Measurements from ENCODE around the gene LGALS8. TPM values are rescaled to one million over a fixed set of nuclear protein-coding genes. Genes with fewer than 3 reads are reported as not detected.
A peak's percentile ranks its signal among the peaks of the same experiment; 100 is the strongest.

The LGALS8 gene
- total RNA-seq, 2 donors from 2014 or later = 67.8 to 126 TPM

DNA sequence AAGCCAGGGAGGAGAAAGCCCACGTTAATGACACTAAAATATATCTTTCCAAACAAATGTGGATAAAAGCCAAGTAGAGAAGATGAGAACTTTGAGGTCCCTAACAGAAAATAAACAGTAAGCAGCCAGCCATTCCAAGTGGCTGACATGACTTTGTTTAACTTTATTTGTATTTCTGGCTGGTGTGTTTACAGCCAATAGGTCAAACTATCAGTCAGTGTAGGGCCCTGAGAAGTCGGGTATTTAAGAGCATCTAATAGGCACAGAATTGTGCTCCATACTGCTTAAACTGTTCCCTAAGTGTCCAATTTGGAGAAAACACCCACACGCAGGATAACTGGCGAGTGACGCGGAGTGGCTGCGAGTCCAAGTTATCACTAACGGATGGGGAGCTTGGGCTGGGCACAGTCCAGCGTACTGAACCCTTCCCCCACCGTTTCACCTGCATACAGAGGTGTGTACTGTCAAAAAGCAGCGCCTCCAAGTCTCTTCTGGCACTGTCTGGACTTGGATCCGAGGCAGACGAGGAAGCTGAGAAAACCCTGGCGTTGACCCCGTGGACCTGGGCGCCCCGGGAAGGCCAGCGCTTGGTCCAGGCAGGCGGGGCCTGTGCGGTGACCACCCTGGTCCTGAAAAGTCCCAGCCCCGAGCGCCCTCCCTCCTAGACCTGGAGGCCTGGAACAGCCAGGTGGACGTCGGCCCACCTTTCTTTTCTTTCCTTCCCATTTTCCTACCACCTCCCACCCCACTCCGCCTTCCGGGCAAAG lies 662 bp upstream of the LGALS8 start:
- peaks cover 7% of the 10 kb centered on the region for H3K36me3 ChIP-seq
- no peaks in the 10 kb centered on the region for H3K9me3 ChIP-seq
- H3K4me1 ChIP-seq (ENCODE audit: control insufficient read depth in 1 of 2, low read depth in 2 of 2) = peaks cover 5 to 14% of the 10 kb centered on the region in 2 donors
- no peak for DNase-seq (ENCODE audit: low spot score)
- peak overlapping the region; percentile 95 for H3K4me3 ChIP-seq
- H3K27me3 ChIP-seq (replicated peaks; ENCODE audit: insufficient read depth) = no peaks in the 10 kb centered on the region
- TF ChIP-seq, protein P1, sequence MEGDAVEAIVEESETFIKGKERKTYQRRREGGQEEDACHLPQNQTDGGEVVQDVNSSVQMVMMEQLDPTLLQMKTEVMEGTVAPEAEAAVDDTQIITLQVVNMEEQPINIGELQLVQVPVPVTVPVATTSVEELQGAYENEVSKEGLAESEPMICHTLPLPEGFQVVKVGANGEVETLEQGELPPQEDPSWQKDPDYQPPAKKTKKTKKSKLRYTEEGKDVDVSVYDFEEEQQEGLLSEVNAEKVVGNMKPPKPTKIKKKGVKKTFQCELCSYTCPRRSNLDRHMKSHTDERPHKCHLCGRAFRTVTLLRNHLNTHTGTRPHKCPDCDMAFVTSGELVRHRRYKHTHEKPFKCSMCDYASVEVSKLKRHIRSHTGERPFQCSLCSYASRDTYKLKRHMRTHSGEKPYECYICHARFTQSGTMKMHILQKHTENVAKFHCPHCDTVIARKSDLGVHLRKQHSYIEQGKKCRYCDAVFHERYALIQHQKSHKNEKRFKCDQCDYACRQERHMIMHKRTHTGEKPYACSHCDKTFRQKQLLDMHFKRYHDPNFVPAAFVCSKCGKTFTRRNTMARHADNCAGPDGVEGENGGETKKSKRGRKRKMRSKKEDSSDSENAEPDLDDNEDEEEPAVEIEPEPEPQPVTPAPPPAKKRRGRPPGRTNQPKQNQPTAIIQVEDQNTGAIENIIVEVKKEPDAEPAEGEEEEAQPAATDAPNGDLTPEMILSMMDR (IDR thresholded peaks at IDR 0.05) = no peak
- H3K27ac ChIP-seq = peak overlapping the region; percentile 91 to 96
- peak; percentile 27 for ATAC-seq (ENCODE audit: insufficient number of reproducible peaks, low FRiP score, low read depth)

DNA sequence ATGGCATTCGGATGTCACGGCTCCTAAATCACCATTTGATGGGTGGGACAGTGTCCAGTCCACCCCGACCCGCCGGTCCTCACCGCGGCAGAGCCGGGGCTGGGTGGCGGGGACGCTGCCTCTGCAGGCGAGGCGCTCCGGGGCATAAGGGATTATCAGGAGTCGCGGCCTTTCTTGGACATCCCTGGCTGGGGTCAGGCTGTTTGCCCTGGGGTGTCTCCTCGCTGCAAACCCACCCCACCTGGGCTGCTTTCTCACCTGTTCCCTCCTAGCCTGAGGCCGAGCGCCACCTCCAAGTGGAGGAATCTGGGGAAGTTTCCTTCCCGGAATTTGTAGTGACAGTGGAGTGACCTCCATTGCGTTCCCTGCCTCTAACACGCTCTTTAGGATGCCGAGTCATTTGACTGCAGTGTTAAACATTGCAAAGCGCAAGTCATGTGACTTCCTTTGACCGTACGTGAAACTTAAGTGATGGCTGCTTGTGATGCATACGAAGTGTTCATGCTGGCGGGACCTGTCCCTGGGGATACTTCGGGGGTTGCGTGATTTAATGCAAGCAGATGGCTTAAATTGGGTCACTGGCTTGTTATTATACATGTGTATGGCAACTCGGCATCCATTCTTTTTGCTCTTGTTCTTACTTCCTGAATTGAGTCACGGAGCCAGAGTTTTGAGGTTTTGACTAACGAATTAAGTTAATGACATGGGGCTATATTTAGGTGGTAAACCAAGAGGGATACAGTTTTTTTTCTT lies 536 bp downstream of the LGALS8 start:
- peak overlapping the region; percentile 91 to 96 for H3K27ac ChIP-seq
- peak; percentile 36 for DNase-seq (ENCODE audit: low spot score)
- peak overlapping the region; percentile 95 for H3K4me3 ChIP-seq
- no peaks in the 10 kb centered on the region for H3K9me3 ChIP-seq
- no peaks in the 10 kb centered on the region for H3K27me3 ChIP-seq (replicated peaks; ENCODE audit: insufficient read depth)
- H3K4me1 ChIP-seq (ENCODE audit: control insufficient read depth in 1 of 2, low read depth in 2 of 2) = peaks cover 5 to 14% of the 10 kb centered on the region in 2 donors
- peaks cover 7% of the 10 kb centered on the region for H3K36me3 ChIP-seq
- TF ChIP-seq, protein P1 (IDR thresholded peaks at IDR 0.05) = no peak
- ATAC-seq (ENCODE audit: insufficient number of reproducible peaks, low FRiP score, low read depth) = peak; percentile 81

DNA sequence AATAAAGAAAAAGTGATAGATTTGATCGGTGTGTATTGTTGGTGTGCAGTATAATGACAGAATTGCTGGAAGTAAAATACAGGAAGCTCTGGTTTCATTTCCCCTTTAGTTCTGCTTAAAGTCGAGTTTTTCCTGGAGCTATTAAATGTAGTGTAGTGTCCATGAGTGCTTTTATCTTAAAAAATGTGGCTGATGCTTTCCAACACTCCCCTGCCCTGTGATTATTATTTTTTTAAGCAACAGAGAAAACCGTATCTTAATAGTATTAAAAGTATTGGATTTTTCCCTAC lies 1.1 kb downstream of the LGALS8 start:
- H3K4me1 ChIP-seq (ENCODE audit: control insufficient read depth in 1 of 2, low read depth in 2 of 2) = peaks cover 5 to 14% of the 10 kb centered on the region in 2 donors
- no peak for ATAC-seq (ENCODE audit: insufficient number of reproducible peaks, low FRiP score, low read depth)

DNA sequence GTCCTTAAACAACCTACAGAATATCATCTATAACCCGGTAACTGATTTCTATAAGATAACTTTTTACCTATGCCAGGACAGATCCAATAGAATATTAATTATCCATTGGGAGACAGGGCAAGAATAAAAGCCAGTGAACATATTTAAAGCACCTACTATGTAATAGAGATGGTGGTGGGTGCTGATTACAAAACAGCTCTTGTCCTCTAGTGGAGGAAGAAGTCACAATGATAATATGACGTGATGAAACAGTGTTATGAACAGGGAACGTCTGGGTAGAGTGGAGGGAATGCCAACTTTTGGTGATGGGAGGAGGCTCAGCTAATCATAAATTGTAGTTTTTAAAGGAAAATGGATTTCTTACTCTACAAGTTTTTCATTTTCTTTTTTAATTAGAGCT lies 2.3 kb downstream of the LGALS8 start:
- DNase-seq (ENCODE audit: low spot score) (no peak), ATAC-seq (ENCODE audit: insufficient number of reproducible peaks, low FRiP score, low read depth) (no peak)
- H3K9me3 ChIP-seq = no peaks in the 10 kb centered on the region
- H3K27ac ChIP-seq = no peak overlapping the region
- no peak overlapping the region for H3K4me3 ChIP-seq
- H3K4me1 ChIP-seq (ENCODE audit: control insufficient read depth in 1 of 2, low read depth in 2 of 2) = peaks cover 5 to 14% of the 10 kb centered on the region in 2 donors
- peaks cover 7% of the 10 kb centered on the region for H3K36me3 ChIP-seq
- H3K27me3 ChIP-seq (replicated peaks; ENCODE audit: insufficient read depth) = no peaks in the 10 kb centered on the region
- TF ChIP-seq, protein P1 (IDR thresholded peaks at IDR 0.05) = no peak

More for the DNA sequence above, 1.1 kb downstream of the LGALS8 start:
- Histone ChIP-seq H3K9me3 (no peaks in the 10 kb centered on the region), H3K27me3 (replicated peaks; ENCODE audit: insufficient read depth) (no peaks in the 10 kb centered on the region), H3K4me3 (peak overlapping the region; percentile 95), H3K36me3 (peaks cover 7% of the 10 kb centered on the region), H3K27ac (peak overlapping the region; percentile 91 to 96)
- TF ChIP-seq, protein P1 (IDR thresholded peaks at IDR 0.05) = no peak
- DNase-seq (ENCODE audit: low spot score) = no peak

DNA sequence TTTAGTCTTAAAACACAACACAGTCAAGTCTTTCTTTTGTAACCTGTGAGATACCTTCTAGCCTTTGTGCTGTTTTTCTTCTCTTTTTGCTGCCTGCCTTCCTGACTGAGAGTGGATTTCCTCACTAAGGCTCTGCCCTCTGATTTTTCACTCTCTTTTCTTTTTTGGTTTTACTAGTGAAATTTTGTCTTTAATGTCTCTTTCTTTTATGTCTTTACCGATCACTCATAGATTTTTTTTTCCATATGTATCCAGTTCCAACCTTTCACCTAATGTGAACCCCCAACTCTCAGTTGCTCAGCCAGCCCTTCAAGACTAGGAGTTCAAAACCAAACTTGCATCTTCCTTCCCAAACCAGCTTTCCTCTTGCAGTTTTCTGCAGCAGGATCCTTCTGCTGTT lies 6.5 kb downstream of the LGALS8 start:
- TF ChIP-seq, protein P1 (IDR thresholded peaks at IDR 0.05) = no peak
- peaks cover 0 to 9% of the 10 kb centered on the region in 2 donors for H3K4me1 ChIP-seq (ENCODE audit: control insufficient read depth in 1 of 2, low read depth in 2 of 2)
- no peak for ATAC-seq (ENCODE audit: insufficient number of reproducible peaks, low FRiP score, low read depth)
- no peak overlapping the region for H3K27ac ChIP-seq
- peaks cover 7% of the 10 kb centered on the region for H3K36me3 ChIP-seq
- no peak overlapping the region for H3K4me3 ChIP-seq
- H3K9me3 ChIP-seq = no peaks in the 10 kb centered on the region
- DNase-seq (ENCODE audit: low spot score) = no peak
- H3K27me3 ChIP-seq (replicated peaks; ENCODE audit: insufficient read depth) = no peaks in the 10 kb centered on the region

Data from thoracic aorta (tissue), 2 donors.